ENCODE measurements around the gene ZNF598. TPM values are rescaled to one million over a fixed set of nuclear protein-coding genes. Genes with fewer than 3 reads are reported as not detected.
"Not testable (repeated sequence)": the region's sequence is repeated elsewhere in the genome, so short reads cannot be mapped to it uniquely, and the experiment has no call there.

Gene ZNF598
- total RNA-seq, 1 experiment from 2014 or later: 70.9 TPM

DNA sequence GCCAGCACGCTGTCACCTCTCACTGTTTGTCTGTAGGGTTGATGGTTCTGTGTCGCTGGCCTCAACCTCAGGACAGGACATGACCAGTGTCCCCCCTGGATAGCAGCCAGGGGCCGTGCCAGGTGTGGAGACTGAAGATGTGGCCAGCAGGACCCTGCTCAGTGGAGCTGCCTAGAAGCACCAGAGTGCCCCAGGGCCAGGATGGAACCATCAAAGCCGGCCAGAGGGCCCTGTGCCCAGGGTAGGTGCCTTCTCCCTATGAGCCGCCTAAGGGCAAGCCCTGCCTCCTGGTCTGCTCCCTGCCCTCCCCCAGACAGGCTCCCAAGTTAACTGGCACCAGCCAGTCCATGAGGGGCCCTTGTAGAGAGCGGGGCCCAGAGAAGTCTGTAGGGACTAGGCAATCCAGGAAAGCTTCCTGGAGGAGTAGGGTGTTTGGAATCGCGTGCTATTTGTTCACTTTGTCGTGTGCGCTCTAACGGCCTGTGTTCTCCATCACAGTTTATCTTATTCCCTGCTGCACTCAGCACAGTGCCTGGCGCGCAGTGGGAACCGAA is 50.8 kb downstream of the ZNF598 start:
- H3T11ph ChIP-seq (ENCODE audit: low read length): no peak overlapping the region
- no peak overlapping the region for H4K5ac ChIP-seq (ENCODE audit: insufficient read length, low read depth, low read length)
- H3K4me1 Mint-ChIP-seq: peaks cover 25 to 38% of the 10 kb centered on the region in 2 experiments
- no peak overlapping the region for H3K14ac ChIP-seq (ENCODE audit: insufficient read depth, low read length)
- no peaks in the 10 kb centered on the region for H4K20me1 ChIP-seq (ENCODE audit: control insufficient read depth, insufficient read depth, insufficient read length)
- H2BK5ac ChIP-seq (ENCODE audit: insufficient read length, low read length): no peak overlapping the region
- no peak overlapping the region for H2BK120ac ChIP-seq (ENCODE audit: low read depth, low read length, poor library complexity, severe bottlenecking)
- H3K18ac ChIP-seq (ENCODE audit: insufficient read length, low read depth, low read length): no peak overlapping the region
- H3K27ac ChIP-seq (ENCODE audit: insufficient read length, low read depth, low read length): no peak overlapping the region
- H3K9me3 Mint-ChIP-seq: peaks cover 0 to 3% of the 10 kb centered on the region in 2 experiments; a peak in 1 of 5 replicates
- no peak overlapping the region for H4K91ac ChIP-seq (ENCODE audit: insufficient read length, low read depth, low read length)
- H3K56ac ChIP-seq (ENCODE audit: insufficient read length, low read depth, low read length): no peak overlapping the region
- no peaks in the 10 kb centered on the region for H3K4me1 ChIP-seq (ENCODE audit: insufficient read depth, low read length)
- H3K23ac ChIP-seq (ENCODE audit: insufficient read length, low read depth, low read length): no peak overlapping the region
- peak overlapping the region; percentile 79 for H3K4me2 ChIP-seq (ENCODE audit: insufficient read depth, insufficient read length, low read length)
- no peaks in the 10 kb centered on the region for H3K79me1 ChIP-seq (ENCODE audit: insufficient read depth, low read depth, low read length, poor library complexity, severe bottlenecking)
- H3K36me3 Mint-ChIP-seq (ENCODE audit: insufficient read depth in 1 of 3, low read depth in 3 of 3): peaks cover 22 to 32% (median 28%) of the 10 kb centered on the region in 3 experiments
- no peak overlapping the region for H2BK12ac ChIP-seq (ENCODE audit: insufficient read length, low read depth, low read length)
- no peak overlapping the region for H3K27ac Mint-ChIP-seq
- H3K23me2 ChIP-seq (ENCODE audit: insufficient read length, low read depth, low read length, poor library complexity, severe bottlenecking): peaks cover 14% of the 10 kb centered on the region
- H3K79me2 ChIP-seq (ENCODE audit: insufficient read depth, low read length): peaks cover 6% of the 10 kb centered on the region
- H3K9me3 ChIP-seq (ENCODE audit: control insufficient read depth, low read depth, low read length): no peaks in the 10 kb centered on the region
- H3K27me3 ChIP-seq (ENCODE audit: insufficient read depth, low read length): no peaks in the 10 kb centered on the region
- DNase-seq: no peak
- peak overlapping the region; percentile 66 for H2AFZ ChIP-seq (ENCODE audit: low read length)
- no peak overlapping the region for H3K4ac ChIP-seq (ENCODE audit: low read depth, low read length)
- peak overlapping the region; percentile 91 to 96 for H3K4me3 Mint-ChIP-seq
- TF ChIP-seq, protein P1, sequence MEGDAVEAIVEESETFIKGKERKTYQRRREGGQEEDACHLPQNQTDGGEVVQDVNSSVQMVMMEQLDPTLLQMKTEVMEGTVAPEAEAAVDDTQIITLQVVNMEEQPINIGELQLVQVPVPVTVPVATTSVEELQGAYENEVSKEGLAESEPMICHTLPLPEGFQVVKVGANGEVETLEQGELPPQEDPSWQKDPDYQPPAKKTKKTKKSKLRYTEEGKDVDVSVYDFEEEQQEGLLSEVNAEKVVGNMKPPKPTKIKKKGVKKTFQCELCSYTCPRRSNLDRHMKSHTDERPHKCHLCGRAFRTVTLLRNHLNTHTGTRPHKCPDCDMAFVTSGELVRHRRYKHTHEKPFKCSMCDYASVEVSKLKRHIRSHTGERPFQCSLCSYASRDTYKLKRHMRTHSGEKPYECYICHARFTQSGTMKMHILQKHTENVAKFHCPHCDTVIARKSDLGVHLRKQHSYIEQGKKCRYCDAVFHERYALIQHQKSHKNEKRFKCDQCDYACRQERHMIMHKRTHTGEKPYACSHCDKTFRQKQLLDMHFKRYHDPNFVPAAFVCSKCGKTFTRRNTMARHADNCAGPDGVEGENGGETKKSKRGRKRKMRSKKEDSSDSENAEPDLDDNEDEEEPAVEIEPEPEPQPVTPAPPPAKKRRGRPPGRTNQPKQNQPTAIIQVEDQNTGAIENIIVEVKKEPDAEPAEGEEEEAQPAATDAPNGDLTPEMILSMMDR (conservative IDR thresholded peaks at IDR 0.05): no peak
- H2BK20ac ChIP-seq (ENCODE audit: low read depth, low read length, poor library complexity, severe bottlenecking): no peak overlapping the region
- H3K9ac ChIP-seq (ENCODE audit: extremely low read depth, insufficient read length, low read length): no peak overlapping the region
- no peak overlapping the region for H4K8ac ChIP-seq (replicated peaks; ENCODE audit: insufficient read length, low read depth, low read length)
- peaks cover 25% of the 10 kb centered on the region for H3K27me3 Mint-ChIP-seq (ENCODE audit: low read depth)
- no peak overlapping the region for H2AK5ac ChIP-seq (ENCODE audit: insufficient read length, low read length)
- no CpG with 5 or more reads among the region's 14 CpGs for WGBS (ENCODE audit: extremely low coverage, insufficient read length, low lambda C conversion rate)
- no peak overlapping the region for H2BK15ac ChIP-seq (ENCODE audit: low read depth, low read length)

DNA sequence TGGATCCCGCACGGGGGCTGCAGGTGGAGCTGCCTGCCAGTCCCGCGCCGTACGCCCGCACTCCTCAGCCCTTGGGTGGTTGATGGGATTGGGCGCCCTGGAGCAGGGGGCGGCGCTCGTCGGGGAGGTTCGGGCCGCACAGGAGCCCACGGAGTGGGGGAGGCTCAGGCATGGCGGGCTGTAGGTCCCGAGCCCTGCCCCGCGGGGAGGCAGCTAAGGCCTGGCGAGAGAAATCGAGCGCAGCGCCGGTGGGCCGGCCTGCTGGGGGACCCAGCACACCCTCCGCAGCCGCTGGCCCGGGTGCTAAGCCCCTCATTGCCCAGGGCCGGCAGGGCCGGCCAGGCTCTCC is 51.5 kb downstream of the ZNF598 start:
- H3K9me3 Mint-ChIP-seq; H2BK5ac ChIP-seq (ENCODE audit: insufficient read length, low read length); H3K18ac ChIP-seq (ENCODE audit: insufficient read length, low read depth, low read length); H3T11ph ChIP-seq (ENCODE audit: low read length); H2BK15ac ChIP-seq (ENCODE audit: low read depth, low read length); H4K8ac ChIP-seq (replicated peaks; ENCODE audit: insufficient read length, low read depth, low read length); H2AFZ ChIP-seq (ENCODE audit: low read length); H2AK5ac ChIP-seq (ENCODE audit: insufficient read length, low read length); H3K79me1 ChIP-seq (ENCODE audit: insufficient read depth, low read depth, low read length, poor library complexity, severe bottlenecking); H3K4me3 Mint-ChIP-seq; H3K9me3 ChIP-seq (ENCODE audit: control insufficient read depth, low read depth, low read length); H3K14ac ChIP-seq (ENCODE audit: insufficient read depth, low read length); H4K5ac ChIP-seq (ENCODE audit: insufficient read length, low read depth, low read length); H2BK20ac ChIP-seq (ENCODE audit: low read depth, low read length, poor library complexity, severe bottlenecking); H3K27me3 ChIP-seq (ENCODE audit: insufficient read depth, low read length); H3K4ac ChIP-seq (ENCODE audit: low read depth, low read length); H3K23me2 ChIP-seq (ENCODE audit: insufficient read length, low read depth, low read length, poor library complexity, severe bottlenecking); H3K4me2 ChIP-seq (ENCODE audit: insufficient read depth, insufficient read length, low read length); H4K91ac ChIP-seq (ENCODE audit: insufficient read length, low read depth, low read length); H3K56ac ChIP-seq (ENCODE audit: insufficient read length, low read depth, low read length); H3K27ac ChIP-seq (ENCODE audit: insufficient read length, low read depth, low read length); H2BK12ac ChIP-seq (ENCODE audit: insufficient read length, low read depth, low read length); H3K27ac Mint-ChIP-seq; H3K4me1 ChIP-seq (ENCODE audit: insufficient read depth, low read length); H2BK120ac ChIP-seq (ENCODE audit: low read depth, low read length, poor library complexity, severe bottlenecking); H4K20me1 ChIP-seq (ENCODE audit: control insufficient read depth, insufficient read depth, insufficient read length); H3K9ac ChIP-seq (ENCODE audit: extremely low read depth, insufficient read length, low read length); H3K79me2 ChIP-seq (ENCODE audit: insufficient read depth, low read length); H3K23ac ChIP-seq (ENCODE audit: insufficient read length, low read depth, low read length): not testable (repeated sequence)
- peaks cover 24% of the 10 kb centered on the region for H3K27me3 Mint-ChIP-seq (ENCODE audit: low read depth)
- peaks cover 16 to 25% (median 21%) of the 10 kb centered on the region in 3 experiments for H3K36me3 Mint-ChIP-seq (ENCODE audit: insufficient read depth in 1 of 3, low read depth in 3 of 3)
- no CpG with 5 or more reads among the region's 30 CpGs for WGBS (ENCODE audit: extremely low coverage, insufficient read length, low lambda C conversion rate)
- DNase-seq: peak; percentile 43
- H3K4me1 Mint-ChIP-seq: peaks cover 22 to 31% of the 10 kb centered on the region in 2 experiments
